Neural cell (in vitro differentiated cells): ENCODE data around the gene NUP107. TPM values are rescaled to one million over a fixed set of nuclear protein-coding genes. Genes with fewer than 3 reads are reported as not detected.

Source experiments
- H2AFZ ChIP-seq: fragments of 200-600, 300-800 bp; sonication (generic), shearing (Covaris generic); 2 replicates; pipeline ENCODE4 v1.6.0; 2014; ENCODE audit warnings: low read depth, mild to moderate bottlenecking, antibody characterized with exemption, low read length, moderate library complexity
- H3F3A ChIP-seq: fragments of 200-600 bp; shearing (Covaris generic); 2 replicates; pipeline ENCODE4 v1.6.1; 2016; ENCODE audit warnings: mild to moderate bottlenecking, moderate library complexity, mixed read lengths, antibody characterized with exemption, low read length; ENCODE audit not compliant: insufficient read depth, poor library complexity, severe bottlenecking
- H3K27ac ChIP-seq: fragments of 200-600, 300-800 bp; sonication (generic), shearing (Covaris generic); 2 replicates; pipeline ENCODE4 v1.5.1; 2014; ENCODE audit warnings: mild to moderate bottlenecking, low read length, moderate library complexity
- H3K27me3 ChIP-seq: fragments of 300-800, 200-600 bp; sonication (generic), shearing (Covaris generic); 2 replicates; pipeline ENCODE4 v1.6.0; 2014; ENCODE audit warnings: mild to moderate bottlenecking, low read depth, low read length, moderate library complexity; ENCODE audit not compliant: insufficient read depth
- H3K36me3 ChIP-seq: fragments of 300-800, 200-600 bp; sonication (generic), shearing (Covaris generic); 2 replicates; pipeline ENCODE4 v1.5.1; 2014; ENCODE audit warnings: mild to moderate bottlenecking, antibody characterized with exemption, low read length, moderate library complexity; ENCODE audit not compliant: insufficient read depth
- H3K4me2 ChIP-seq: fragments of 300-800, 200-600 bp; sonication (generic), shearing (Covaris generic); 2 replicates; pipeline ENCODE4 v1.6.0; 2014; ENCODE audit warnings: mild to moderate bottlenecking, low read length
- H3K4me3 ChIP-seq: fragments of 300-800, 200-600 bp; sonication (generic), shearing (Covaris generic); 2 replicates; pipeline ENCODE4 v1.5.1; 2014; ENCODE audit warnings: mild to moderate bottlenecking, low read length, moderate library complexity
- H3K79me2 ChIP-seq: fragments of 200-600 bp; shearing (Covaris generic); replicated peaks from 2 replicates; pipeline ENCODE4 v1.6.0; 2014; ENCODE audit warnings: mild to moderate bottlenecking, low read length, moderate library complexity; ENCODE audit not compliant: insufficient read depth
- H3K9ac ChIP-seq: fragments of 300-800, 200-600 bp; sonication (generic), shearing (Covaris generic); 2 replicates; pipeline ENCODE4 v1.6.1; 2016; ENCODE audit warnings: mild to moderate bottlenecking, low read length, mixed read lengths
- H3K9me2 ChIP-seq: fragments of 200-600 bp; shearing (Covaris generic); 2 replicates; pipeline ENCODE4 v1.6.1; 2016; ENCODE audit warnings: mild to moderate bottlenecking, low read length, mixed read lengths; ENCODE audit not compliant: insufficient read depth
- H3K9me3 ChIP-seq: fragments of 200-600, 300-800 bp; sonication (generic), shearing (Covaris generic); 2 replicates; pipeline ENCODE4 v1.6.1; 2016; ENCODE audit warnings: mild to moderate bottlenecking, mixed run types, low read length, moderate library complexity, mixed read lengths
- H4K20me1 ChIP-seq: fragments of 200-600 bp; shearing (Covaris generic); 2 replicates; pipeline ENCODE4 v1.6.1; 2016; ENCODE audit warnings: mild to moderate bottlenecking, mixed run types; ENCODE audit not compliant: insufficient read depth
- CTCF ChIP-seq: fragments of 450-650 bp; IDR thresholded peaks from 2 replicates; pipeline ENCODE4 v1.5.1; 2014; ENCODE audit warnings: antibody characterized with exemption, mild to moderate bottlenecking, moderate library complexity; ENCODE audit not compliant: poor library complexity, severe bottlenecking
- EP300 ChIP-seq: fragments of 450-650 bp; conservative IDR thresholded peaks from 2 replicates; pipeline ENCODE4 v1.6.1; 2014; ENCODE audit warnings: antibody characterized with exemption, mild to moderate bottlenecking, moderate library complexity; ENCODE audit not compliant: poor library complexity, severe bottlenecking
- EZH2 ChIP-seq: fragments of 200-600, 300-800 bp; shearing (Covaris generic), sonication (generic); IDR thresholded peaks from 2 replicates; pipeline ENCODE4 v1.6.1; 2014; ENCODE audit warnings: antibody characterized with exemption, low read length, borderline replicate concordance, mild to moderate bottlenecking; ENCODE audit not compliant: insufficient read depth, poor library complexity, severe bottlenecking
- REST ChIP-seq: IDR thresholded peaks from 2 replicates; pipeline ENCODE4 v1.6.1; 2012; ENCODE audit warnings: borderline replicate concordance
- SMC3 ChIP-seq: fragments of 450-650 bp; conservative IDR thresholded peaks from 2 replicates; pipeline ENCODE4 v1.6.1; 2014; ENCODE audit warnings: antibody characterized with exemption, mild to moderate bottlenecking, moderate library complexity; ENCODE audit not compliant: poor library complexity
- TAF1 ChIP-seq: IDR thresholded peaks from 2 replicates; pipeline ENCODE4 v1.6.1; 2012; ENCODE audit warnings: low read depth
- polyA plus RNA-seq: library from polyadenylated mRNA; depleted of rRNA; stranded (reverse); fragments of >200 nt; gene quantifications from 2 replicates; pipeline ENCODE4 v1.2.3, GENCODE V29; 2014

Gene NUP107
- polyA plus RNA-seq, 1 donor from 2014 or later, result 64.1 TPM

- no peak overlapping the region for H3K4me3 ChIP-seq
These were observed 18.9 kb upstream of the NUP107 start for GRCh38 chr12:68667896-68668295.

GRCh38 chr12:68671179-68671578, 15.6 kb upstream of the NUP107 start:
- TF ChIP-seq REST (no peak), EP300 (no peak)
- H3K4me2 ChIP-seq, result no peak overlapping the region
- no peaks in the 10 kb centered on the region for H3K36me3 ChIP-seq
- no peak overlapping the region for H3K9ac ChIP-seq
- H3K27me3 ChIP-seq, result no peaks in the 10 kb centered on the region
- H3K9me3 ChIP-seq, result no peaks in the 10 kb centered on the region
- H3K27ac ChIP-seq, result no peak overlapping the region
- no peak overlapping the region for H2AFZ ChIP-seq
- no peaks in the 10 kb centered on the region for H4K20me1 ChIP-seq
- no peaks in the 10 kb centered on the region for H3F3A ChIP-seq
- no peaks in the 10 kb centered on the region for H3K9me2 ChIP-seq
- no peaks in the 10 kb centered on the region for H3K79me2 ChIP-seq
- no peak overlapping the region for H3K4me3 ChIP-seq

More at GRCh38 chr12:68667896-68668295, 18.9 kb upstream of the NUP107 start:
- Histone ChIP-seq H3F3A (no peaks in the 10 kb centered on the region), H3K9ac (no peak overlapping the region), H3K36me3 (no peaks in the 10 kb centered on the region), H3K4me2 (no peak overlapping the region), H3K9me2 (no peaks in the 10 kb centered on the region), H3K79me2 (no peaks in the 10 kb centered on the region), H3K9me3 (no peaks in the 10 kb centered on the region), H2AFZ (no peak overlapping the region), H3K27me3 (no peaks in the 10 kb centered on the region), H4K20me1 (no peaks in the 10 kb centered on the region), H3K27ac (no peak overlapping the region)
- no peak for TF ChIP-seq EZH2
- TF ChIP-seq EP300, result no peak
- no peak for TF ChIP-seq TAF1
- TF ChIP-seq CTCF, result no peak
- TF ChIP-seq REST, result no peak
- no peak for TF ChIP-seq SMC3
